ENCODE results near the gene OTUD5.

DNA sequence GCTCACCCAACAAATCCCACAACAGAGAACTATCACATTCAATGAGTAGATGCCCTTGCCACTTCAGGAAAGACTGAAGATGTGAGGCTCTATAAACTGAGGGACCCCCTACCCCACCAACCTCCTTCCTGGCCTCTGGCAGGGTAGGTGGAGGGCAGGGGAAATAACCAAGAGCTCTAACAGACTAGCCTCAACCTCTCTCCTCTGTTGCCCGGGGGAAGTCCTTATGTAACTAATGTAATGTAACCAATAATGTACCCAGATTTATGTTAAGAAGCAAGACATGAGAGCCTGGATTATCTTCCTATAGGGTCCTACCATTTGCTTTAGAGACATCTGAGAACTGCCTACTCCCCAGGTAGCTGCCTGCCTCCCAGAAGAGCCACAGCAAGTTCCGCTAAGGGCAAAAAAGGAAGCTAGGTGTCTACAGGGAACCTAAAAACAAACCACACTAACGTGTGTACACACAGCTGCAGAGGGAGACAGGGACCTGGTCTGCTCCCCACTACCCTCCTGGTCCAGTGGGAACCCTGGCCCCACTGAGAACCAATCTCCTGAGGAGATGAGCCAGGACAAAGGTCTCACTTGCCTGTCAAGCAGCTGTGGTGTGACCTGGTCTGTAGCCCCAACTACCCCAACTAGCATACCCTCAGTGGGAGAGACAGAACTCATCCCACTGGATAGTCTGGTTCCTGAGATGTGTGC is 17.7 kb downstream of the OTUD5 start:
- TF ChIP-seq, protein P1, sequence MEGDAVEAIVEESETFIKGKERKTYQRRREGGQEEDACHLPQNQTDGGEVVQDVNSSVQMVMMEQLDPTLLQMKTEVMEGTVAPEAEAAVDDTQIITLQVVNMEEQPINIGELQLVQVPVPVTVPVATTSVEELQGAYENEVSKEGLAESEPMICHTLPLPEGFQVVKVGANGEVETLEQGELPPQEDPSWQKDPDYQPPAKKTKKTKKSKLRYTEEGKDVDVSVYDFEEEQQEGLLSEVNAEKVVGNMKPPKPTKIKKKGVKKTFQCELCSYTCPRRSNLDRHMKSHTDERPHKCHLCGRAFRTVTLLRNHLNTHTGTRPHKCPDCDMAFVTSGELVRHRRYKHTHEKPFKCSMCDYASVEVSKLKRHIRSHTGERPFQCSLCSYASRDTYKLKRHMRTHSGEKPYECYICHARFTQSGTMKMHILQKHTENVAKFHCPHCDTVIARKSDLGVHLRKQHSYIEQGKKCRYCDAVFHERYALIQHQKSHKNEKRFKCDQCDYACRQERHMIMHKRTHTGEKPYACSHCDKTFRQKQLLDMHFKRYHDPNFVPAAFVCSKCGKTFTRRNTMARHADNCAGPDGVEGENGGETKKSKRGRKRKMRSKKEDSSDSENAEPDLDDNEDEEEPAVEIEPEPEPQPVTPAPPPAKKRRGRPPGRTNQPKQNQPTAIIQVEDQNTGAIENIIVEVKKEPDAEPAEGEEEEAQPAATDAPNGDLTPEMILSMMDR (IDR thresholded peaks at IDR 0.05): no peak
- no peak for TF ChIP-seq POLR2A (IDR thresholded peaks at IDR 0.05)

Measured in heart left ventricle (tissue), 13 donors.